HEK293 (cell line): ENCODE data around the gene ADCY10.

Source experiments
- CTCF ChIP-seq: fragments of 450-650 bp; formaldehyde crosslinking; IDR thresholded peaks from 2 replicates; pipeline ENCODE4 v1.5.1; 2016; ENCODE audit warnings: missing biosample characterization, missing genetic modification characterization
- TCF7L2 ChIP-seq: IDR thresholded peaks from 2 replicates; pipeline ENCODE4 v1.6.1; 2011; ENCODE audit warnings: low read depth, mild to moderate bottlenecking, inconsistent platforms, low read length, moderate library complexity, borderline replicate concordance
- WT1 ChIP-seq: fragments of 450-650 bp; formaldehyde crosslinking; IDR thresholded peaks from 2 replicates; pipeline ENCODE4 v1.5.1; 2016; ENCODE audit warnings: missing biosample characterization, missing genetic modification characterization
- ZBTB21 ChIP-seq: fragments of 450-650 bp; formaldehyde crosslinking; IDR thresholded peaks from 2 replicates; pipeline ENCODE4 v1.5.1; 2017; ENCODE audit warnings: missing biosample characterization, missing genetic modification characterization
- ZNF416 ChIP-seq: fragments of 450-650 bp; formaldehyde crosslinking; IDR thresholded peaks from 2 replicates; pipeline ENCODE4 v1.5.1; 2016; ENCODE audit warnings: missing biosample characterization, missing genetic modification characterization
- ZNF426 ChIP-seq: fragments of 450-650 bp; formaldehyde crosslinking; IDR thresholded peaks from 2 replicates; pipeline ENCODE4 v1.5.1; 2017; ENCODE audit warnings: missing biosample characterization, missing genetic modification characterization, mild to moderate bottlenecking, inconsistent platforms, moderate library complexity
- ZNF629 ChIP-seq: fragments of 450-650 bp; formaldehyde crosslinking; IDR thresholded peaks from 2 replicates; pipeline ENCODE4 v1.5.1; 2017; ENCODE audit warnings: missing biosample characterization, missing genetic modification characterization
- TF ChIP-seq, protein P1 (sequence below): fragments of 450-650 bp; formaldehyde crosslinking; IDR thresholded peaks from 2 replicates; pipeline ENCODE4 v1.5.1; 2016; ENCODE audit warnings: missing biosample characterization, missing genetic modification characterization

- TF ChIP-seq CTCF (no peak), ZBTB21 (no peak), TCF7L2 (no peak), WT1 (tag by site-specific recombination) (no peak), ZNF426 (no peak), ZNF629 (tag by site-specific recombination) (no peak; the same call in 1 of the 2 replicates), ZNF416 (tag by site-specific recombination) (no peak)
- TF ChIP-seq, protein P1, sequence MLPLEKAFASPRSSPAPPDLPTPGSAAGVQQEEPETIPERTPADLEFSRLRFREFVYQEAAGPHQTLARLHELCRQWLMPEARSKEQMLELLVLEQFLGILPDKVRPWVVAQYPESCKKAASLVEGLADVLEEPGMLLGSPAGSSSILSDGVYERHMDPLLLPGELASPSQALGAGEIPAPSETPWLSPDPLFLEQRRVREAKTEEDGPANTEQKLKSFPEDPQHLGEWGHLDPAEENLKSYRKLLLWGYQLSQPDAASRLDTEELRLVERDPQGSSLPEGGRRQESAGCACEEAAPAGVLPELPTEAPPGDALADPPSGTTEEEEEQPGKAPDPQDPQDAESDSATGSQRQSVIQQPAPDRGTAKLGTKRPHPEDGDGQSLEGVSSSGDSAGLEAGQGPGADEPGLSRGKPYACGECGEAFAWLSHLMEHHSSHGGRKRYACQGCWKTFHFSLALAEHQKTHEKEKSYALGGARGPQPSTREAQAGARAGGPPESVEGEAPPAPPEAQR (tag by site-specific recombination) = no peak
Observed at GRCh38 chr1:167937709-167938010, 23.7 kb upstream of the ADCY10 start.
